Small intestine (tissue), 7 donors: ENCODE measurements around the gene RASAL2. TPM values are rescaled to one million over a fixed set of nuclear protein-coding genes. Genes with fewer than 3 reads are reported as not detected.
"Not testable (repeated sequence)": the region's sequence is repeated elsewhere in the genome, so short reads cannot be mapped to it uniquely, and the experiment has no call there.

Experiments used
- DNase-seq, 2 donors: peaks; one replicate each; pipeline versions ENCODE4 v3.0.0 to v3.0.0-alpha.2; 2013
- FAIRE-seq: peaks from 2 replicates; lab custom pipeline; 2012; peaks lifted over from hg19 to GRCh38; lab: Jason Lieb, UNC
- H3K27ac ChIP-seq, 3 donors: one replicate each; pipeline ENCODE4 v1.5.1; 2013; ENCODE audit warnings: low read length in 2 of 3, mild to moderate bottlenecking in 2 of 3, control low read depth in 1 of 3, inconsistent platforms in 1 of 3, low read depth in 1 of 3, moderate library complexity in 1 of 3
- H3K27me3 ChIP-seq, 3 donors: one replicate each; pipeline ENCODE4 v1.6.1; 2013; ENCODE audit warnings: low read length in 3 of 3, inconsistent platforms in 1 of 3; ENCODE audit not compliant: control insufficient read depth in 3 of 3, insufficient read depth in 3 of 3
- H3K36me3 ChIP-seq, 3 donors: one replicate each; pipeline ENCODE4 v1.6.1; 2013; ENCODE audit warnings: low read length in 3 of 3, inconsistent platforms in 1 of 3, low read depth in 1 of 3, mild to moderate bottlenecking in 1 of 3, moderate library complexity in 1 of 3; ENCODE audit not compliant: control insufficient read depth in 3 of 3, insufficient read depth in 2 of 3
- H3K4me1 ChIP-seq, 3 donors: one replicate each; pipeline ENCODE4 v1.6.1; 2013; ENCODE audit warnings: low read length in 2 of 3, inconsistent platforms in 1 of 3, low read depth in 1 of 3, mild to moderate bottlenecking in 1 of 3, moderate library complexity in 1 of 3; ENCODE audit not compliant: control insufficient read depth in 3 of 3, insufficient read depth in 2 of 3
- H3K4me3 ChIP-seq, 3 donors: one replicate each; pipeline ENCODE4 v1.5.1; 2013; ENCODE audit warnings: low read length in 3 of 3, control low read depth in 1 of 3, inconsistent platforms in 1 of 3, low read depth in 1 of 3, mild to moderate bottlenecking in 1 of 3, moderate library complexity in 1 of 3
- H3K9me3 ChIP-seq, 2 donors: one replicate each; pipeline ENCODE4 v1.6.1; 2013; ENCODE audit warnings: low read depth in 1 of 2, low read length in 1 of 2; ENCODE audit not compliant: control insufficient read depth in 2 of 2, insufficient read depth in 1 of 2
- WGBS, 3 donors: extraction: QIAGEN DNeasy Blood & Tissue Kit; methylation state at CpG; one replicate each; pipeline ENCODE4 v1.1.7; 2013; 5-methylcytosine and 5-hydroxymethylcytosine counted together
- polyA plus RNA-seq, 4 donors: library from polyadenylated mRNA; stranded (reverse) in 3 of 4; unstranded in 1 of 4; fragments of 200-250 nt in 3 of 4; fragments of 120-200 nt in 1 of 4; gene quantifications; one replicate each; pipeline versions ENCODE4 v1.2.1 to v1.2.3, GENCODE V29; 2013
- donor health status: healthy with polysubstance abuse.
- donor health status: control.
- donor health status: control.
- donor health status: Bipolar disorder and iron deficiency.
- donor health status: healthy.

Gene RASAL2
- polyA plus RNA-seq, 4 donors, result 1.8 to 23.5 (median 3.3) TPM

DNA sequence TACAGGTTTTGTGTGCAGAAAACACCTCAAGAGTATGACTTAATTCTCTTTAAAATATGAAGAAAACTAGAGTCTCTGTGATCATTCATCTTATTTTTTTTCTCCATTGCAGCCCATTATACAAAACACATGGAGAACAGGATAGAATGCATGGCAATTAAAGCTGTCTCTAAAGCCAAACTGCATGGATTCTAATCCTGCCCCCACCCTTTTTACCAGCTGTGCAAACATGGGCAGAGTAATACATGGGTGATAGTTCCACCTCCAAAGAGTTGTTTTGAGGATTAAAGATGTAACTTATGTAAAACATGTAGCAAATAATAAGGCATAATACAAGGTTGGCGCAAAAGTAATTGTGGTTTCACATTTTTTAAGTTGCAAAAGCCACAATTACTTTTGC is 288.5 kb downstream of the RASAL2 start:
- Histone ChIP-seq H3K27me3 (no peaks in the 10 kb centered on the region), H3K9me3 (no peaks in the 10 kb centered on the region), H3K27ac (no peak overlapping the region), H3K4me1 (no peaks in the 10 kb centered on the region), H3K36me3 (no peaks in the 10 kb centered on the region), H3K4me3 (no peak overlapping the region)
- 93 to 96% (median 93%) methylated on average over 1 of the region's 1 CpG for WGBS, 3 donors
- FAIRE-seq, result no peak
- no peak for DNase-seq

DNA sequence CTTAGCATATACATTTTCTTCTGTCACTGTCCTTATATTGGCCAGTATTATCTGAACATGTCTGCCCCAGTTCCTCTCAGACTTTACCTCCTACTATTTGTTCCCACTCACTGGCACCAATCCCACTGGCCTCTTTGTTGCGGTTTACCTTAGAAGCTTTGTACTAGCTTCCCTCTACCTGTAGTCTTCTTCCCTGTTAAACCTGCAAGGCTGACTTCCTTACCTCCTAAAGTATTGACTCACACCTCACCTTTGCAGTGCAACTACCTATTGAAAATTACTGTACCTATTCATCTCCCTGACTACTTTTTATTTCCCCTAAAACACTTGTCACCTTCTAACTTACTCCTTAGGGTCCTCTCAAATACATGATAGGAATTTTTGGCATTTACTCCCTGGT is 291.8 kb downstream of the RASAL2 start:
- no peaks in the 10 kb centered on the region for H3K9me3 ChIP-seq
- DNase-seq (no peak), FAIRE-seq (no peak)
- WGBS, 3 donors, result 89 to 99% (median 95%) methylated on average over 1 of the region's 1 CpG
- no peak overlapping the region for H3K27ac ChIP-seq
- no peak overlapping the region for H3K4me3 ChIP-seq
- H3K27me3 ChIP-seq, result no peaks in the 10 kb centered on the region
- no peaks in the 10 kb centered on the region for H3K4me1 ChIP-seq
- peaks cover 0 to 2% (median 0%) of the 10 kb centered on the region in 3 donors for H3K36me3 ChIP-seq

DNA sequence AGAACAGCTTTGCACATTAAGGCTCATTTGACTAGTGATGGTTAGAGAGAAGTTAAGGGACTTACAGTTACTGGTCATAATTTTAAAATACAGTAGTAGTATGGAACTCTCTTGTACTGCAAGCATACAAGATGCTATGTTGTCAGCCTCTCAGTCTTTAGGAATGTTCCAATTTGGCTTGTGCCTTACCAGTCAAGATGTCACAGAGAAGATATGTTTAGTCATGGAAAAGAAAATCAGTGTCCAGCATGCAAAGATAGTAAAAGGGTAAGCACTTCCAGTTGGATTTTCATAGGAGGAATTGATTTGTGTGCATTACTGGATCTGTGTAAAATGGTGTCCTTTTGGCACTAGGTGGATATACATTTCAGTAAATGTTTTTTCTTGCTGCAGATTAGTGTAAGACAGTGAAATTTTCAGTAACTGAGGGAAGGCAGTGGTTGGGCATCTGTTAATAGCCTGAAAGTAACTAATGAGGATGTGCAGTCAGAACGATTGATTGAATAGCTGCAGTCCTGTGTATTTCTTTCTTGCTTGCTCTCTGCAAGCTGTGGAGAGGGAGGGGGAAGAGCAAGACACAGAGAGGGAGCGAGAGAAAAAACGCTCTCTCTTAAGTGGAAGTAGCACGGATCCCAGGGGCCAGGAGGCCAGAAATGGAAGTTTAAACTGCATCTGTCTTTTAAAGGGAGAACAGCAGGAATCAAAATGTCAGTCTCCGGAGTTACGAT is 294.7 kb downstream of the RASAL2 start:
- WGBS, 3 donors, result 53 to 76% (median 67%) methylated on average over 6 of the region's 6 CpGs
- H3K27ac ChIP-seq, result no peak overlapping the region
- H3K4me3 ChIP-seq, result no peak overlapping the region
- H3K9me3 ChIP-seq, result no peaks in the 10 kb centered on the region
- DNase-seq (no peak), FAIRE-seq (no peak)
- peaks cover 0 to 5% (median 0%) of the 10 kb centered on the region in 3 donors for H3K36me3 ChIP-seq
- H3K27me3 ChIP-seq, result no peaks in the 10 kb centered on the region
- no peaks in the 10 kb centered on the region for H3K4me1 ChIP-seq

DNA sequence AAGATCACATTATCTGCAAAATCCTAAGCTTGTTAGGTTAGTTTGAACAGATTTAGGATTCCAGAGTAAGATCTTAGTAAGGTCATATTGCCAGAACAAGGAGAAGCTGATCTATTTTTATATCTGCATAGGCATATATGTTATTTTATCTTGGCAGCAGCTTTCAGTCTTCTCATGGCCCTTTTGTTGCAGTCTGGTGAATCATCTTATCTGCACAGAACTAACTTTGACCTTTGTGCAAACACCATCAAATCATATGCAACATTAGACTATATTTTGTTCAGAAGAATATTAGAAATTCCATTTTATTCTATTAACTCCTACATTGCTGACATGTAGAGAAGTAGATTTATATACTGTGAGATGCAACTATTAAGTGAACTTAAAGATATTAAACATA is 295.5 kb downstream of the RASAL2 start:
- Histone ChIP-seq H3K27me3 (no peaks in the 10 kb centered on the region), H3K4me1 (no peaks in the 10 kb centered on the region), H3K9me3 (no peaks in the 10 kb centered on the region), H3K36me3 (peaks cover 0 to 5% (median 0%) of the 10 kb centered on the region in 3 donors), H3K4me3 (no peak overlapping the region), H3K27ac (no peak overlapping the region)
- DNase-seq (peak; percentile 8 to 42), FAIRE-seq (no peak)

DNA sequence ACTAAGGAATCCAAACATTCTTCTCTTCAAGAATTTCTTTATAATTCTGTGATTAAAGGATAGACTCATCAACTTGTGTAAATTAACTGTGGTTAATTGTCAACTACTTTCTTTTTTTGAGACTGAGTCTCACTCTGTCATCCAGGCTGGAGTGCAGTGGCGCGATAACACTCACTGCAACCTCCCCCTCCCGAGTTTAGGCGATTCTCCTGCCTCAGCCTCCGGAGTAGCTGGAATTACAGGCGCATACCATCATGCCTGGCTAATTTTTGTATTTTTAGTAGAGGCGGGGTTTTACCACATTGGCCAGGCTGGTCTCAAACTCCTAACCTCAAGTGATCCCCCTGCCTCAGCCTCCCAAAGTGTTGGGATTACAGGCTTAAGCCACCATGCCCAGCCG is 296.4 kb downstream of the RASAL2 start:
- H3K4me1 ChIP-seq, H3K36me3 ChIP-seq, H3K4me3 ChIP-seq, DNase-seq, H3K27ac ChIP-seq, FAIRE-seq, H3K27me3 ChIP-seq, H3K9me3 ChIP-seq: not testable (repeated sequence)
- 90 to 95% (median 93%) methylated on average over 8 of the region's 8 CpGs for WGBS, 3 donors

DNA sequence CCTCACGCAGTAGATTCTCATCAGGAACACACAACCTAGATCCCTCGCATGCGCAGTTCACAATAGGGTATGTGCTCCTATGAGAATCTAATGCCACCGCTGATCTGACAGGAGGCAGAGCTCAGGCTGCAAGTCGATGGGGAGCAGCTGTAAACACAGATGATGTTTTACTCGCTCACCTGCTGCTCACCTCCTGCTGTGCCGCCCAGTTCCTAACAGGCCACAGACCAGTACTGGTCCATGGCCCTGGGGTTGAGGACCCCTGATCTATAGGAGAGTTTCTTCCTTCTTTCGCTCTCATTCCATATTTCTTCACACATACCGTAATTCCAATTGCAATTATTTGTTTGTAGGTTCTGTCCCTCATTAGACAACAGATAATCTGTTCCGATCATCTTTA is 299.5 kb downstream of the RASAL2 start:
- H3K36me3 ChIP-seq, result peaks cover 0 to 5% (median 0%) of the 10 kb centered on the region in 3 donors
- H3K4me3 ChIP-seq, result no peak overlapping the region
- FAIRE-seq (no peak), DNase-seq (no peak)
- H3K27me3 ChIP-seq, result no peaks in the 10 kb centered on the region
- H3K4me1 ChIP-seq, result no peaks in the 10 kb centered on the region
- no peaks in the 10 kb centered on the region for H3K9me3 ChIP-seq
- 92 to 94% (median 93%) methylated on average over 10 of the region's 10 CpGs for WGBS, 3 donors
- no peak overlapping the region for H3K27ac ChIP-seq

DNA sequence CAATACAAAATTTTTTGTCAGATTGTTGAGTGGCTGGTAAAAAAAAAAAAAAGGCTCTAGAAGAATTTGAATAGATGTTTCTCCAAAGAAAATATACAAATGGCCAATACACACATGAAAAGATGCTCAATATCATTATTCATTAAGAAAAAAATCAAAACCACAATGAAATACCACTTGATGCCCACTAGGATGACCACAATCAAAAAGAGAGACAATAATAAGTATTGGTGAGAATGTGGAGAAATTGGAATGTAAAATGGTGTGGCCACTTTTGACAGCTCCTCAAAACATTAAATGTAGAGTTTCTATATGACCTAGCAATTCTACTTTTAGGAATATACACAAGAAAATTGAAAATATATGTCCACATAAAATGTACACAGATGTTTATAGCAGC is 302.9 kb downstream of the RASAL2 start:
- no peaks in the 10 kb centered on the region for H3K4me1 ChIP-seq
- H3K27ac ChIP-seq, result no peak overlapping the region
- no peaks in the 10 kb centered on the region for H3K27me3 ChIP-seq
- DNase-seq (no peak), FAIRE-seq (no peak)
- no peak overlapping the region for H3K4me3 ChIP-seq
- peaks cover 0 to 9% (median 0%) of the 10 kb centered on the region in 3 donors for H3K36me3 ChIP-seq
- no peaks in the 10 kb centered on the region for H3K9me3 ChIP-seq

DNA sequence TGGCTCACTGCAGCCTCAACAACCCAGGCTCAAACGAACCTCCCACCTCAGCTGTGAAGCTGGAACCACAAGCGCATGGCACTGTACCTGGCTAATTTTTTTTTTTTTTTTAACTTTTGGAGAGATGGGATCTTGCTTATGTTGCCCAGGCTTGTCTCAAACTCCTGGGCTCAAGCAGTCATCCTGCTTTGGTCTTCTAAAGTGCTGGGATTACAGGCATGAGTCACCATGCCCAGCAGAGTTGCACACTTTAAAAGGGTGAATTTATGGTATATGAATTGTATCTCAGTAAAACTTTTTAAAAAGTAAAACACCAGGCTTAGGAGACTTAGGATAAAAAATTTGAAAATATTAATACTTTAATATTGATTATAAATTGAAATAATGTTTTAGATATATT is 303.8 kb downstream of the RASAL2 start:
- H3K36me3 ChIP-seq, result peaks cover 0 to 9% (median 0%) of the 10 kb centered on the region in 3 donors
- no peak overlapping the region for H3K4me3 ChIP-seq
- WGBS, 3 donors, result 84 to 95% (median 94%) methylated on average over 2 of the region's 2 CpGs
- no peaks in the 10 kb centered on the region for H3K27me3 ChIP-seq
- FAIRE-seq, result no peak
- H3K9me3 ChIP-seq, result no peaks in the 10 kb centered on the region
- no peak for DNase-seq
- H3K27ac ChIP-seq, result no peak overlapping the region
- H3K4me1 ChIP-seq, result no peaks in the 10 kb centered on the region
